ENCODE measurements around the gene ST6GAL1. TPM values are rescaled to one million over a fixed set of nuclear protein-coding genes. Genes with fewer than 3 reads are reported as not detected.
A peak's percentile ranks its signal among the peaks of the same experiment; 100 is the strongest.

The ST6GAL1 gene
- total and polyA plus RNA-seq, 2 experiments from 2014 or later, result 64.3 to 123 TPM

DNA sequence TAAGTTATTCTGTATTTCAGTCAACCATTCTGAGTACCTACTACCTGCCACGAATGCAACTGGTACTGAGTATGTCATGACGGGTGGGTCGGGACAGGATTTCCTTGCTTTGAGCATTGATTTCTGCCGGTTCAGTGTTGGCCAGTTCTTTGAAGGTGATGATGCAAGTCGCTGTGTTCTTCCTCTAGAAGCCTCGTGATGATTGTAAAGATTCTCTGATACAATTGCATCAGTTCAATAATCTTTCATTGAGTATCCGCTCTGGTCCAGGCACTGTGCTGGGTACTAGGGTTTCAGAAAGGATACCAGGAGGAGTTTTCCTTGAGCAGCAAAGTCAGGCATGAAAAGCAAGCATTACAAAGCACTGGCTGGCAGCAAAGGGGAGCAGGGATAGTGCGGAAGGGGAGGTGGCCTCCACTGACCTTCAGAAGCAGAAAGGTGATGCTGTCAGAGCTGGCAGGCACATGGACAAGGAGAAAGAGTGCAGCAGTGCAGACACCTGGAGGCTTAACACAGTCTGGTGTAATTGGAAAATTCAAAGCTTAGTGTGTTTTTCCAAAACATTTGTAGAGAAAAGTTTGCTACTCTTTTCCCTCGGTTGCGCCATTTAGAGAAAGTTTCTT is 108.9 kb downstream of the ST6GAL1 start:
- peaks cover 6% of the 10 kb centered on the region for H3K4me1 ChIP-seq (ENCODE audit: low read depth)
- H3K27ac ChIP-seq, result peak overlapping the region; percentile 34
- H3K27me3 ChIP-seq, result no peaks in the 10 kb centered on the region
- H3K9me3 ChIP-seq (ENCODE audit: low read depth), result no peaks in the 10 kb centered on the region
- TF ChIP-seq, protein P1, sequence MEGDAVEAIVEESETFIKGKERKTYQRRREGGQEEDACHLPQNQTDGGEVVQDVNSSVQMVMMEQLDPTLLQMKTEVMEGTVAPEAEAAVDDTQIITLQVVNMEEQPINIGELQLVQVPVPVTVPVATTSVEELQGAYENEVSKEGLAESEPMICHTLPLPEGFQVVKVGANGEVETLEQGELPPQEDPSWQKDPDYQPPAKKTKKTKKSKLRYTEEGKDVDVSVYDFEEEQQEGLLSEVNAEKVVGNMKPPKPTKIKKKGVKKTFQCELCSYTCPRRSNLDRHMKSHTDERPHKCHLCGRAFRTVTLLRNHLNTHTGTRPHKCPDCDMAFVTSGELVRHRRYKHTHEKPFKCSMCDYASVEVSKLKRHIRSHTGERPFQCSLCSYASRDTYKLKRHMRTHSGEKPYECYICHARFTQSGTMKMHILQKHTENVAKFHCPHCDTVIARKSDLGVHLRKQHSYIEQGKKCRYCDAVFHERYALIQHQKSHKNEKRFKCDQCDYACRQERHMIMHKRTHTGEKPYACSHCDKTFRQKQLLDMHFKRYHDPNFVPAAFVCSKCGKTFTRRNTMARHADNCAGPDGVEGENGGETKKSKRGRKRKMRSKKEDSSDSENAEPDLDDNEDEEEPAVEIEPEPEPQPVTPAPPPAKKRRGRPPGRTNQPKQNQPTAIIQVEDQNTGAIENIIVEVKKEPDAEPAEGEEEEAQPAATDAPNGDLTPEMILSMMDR (IDR thresholded peaks at IDR 0.05; ENCODE audit: low read depth, low read length), result no peak
- no peak overlapping the region for H3K4me3 ChIP-seq
- no peak for DNase-seq (ENCODE audit: low read depth in 1 of 2, low spot score in 1 of 2)
- peaks cover 18% of the 10 kb centered on the region for H3K36me3 ChIP-seq

DNA sequence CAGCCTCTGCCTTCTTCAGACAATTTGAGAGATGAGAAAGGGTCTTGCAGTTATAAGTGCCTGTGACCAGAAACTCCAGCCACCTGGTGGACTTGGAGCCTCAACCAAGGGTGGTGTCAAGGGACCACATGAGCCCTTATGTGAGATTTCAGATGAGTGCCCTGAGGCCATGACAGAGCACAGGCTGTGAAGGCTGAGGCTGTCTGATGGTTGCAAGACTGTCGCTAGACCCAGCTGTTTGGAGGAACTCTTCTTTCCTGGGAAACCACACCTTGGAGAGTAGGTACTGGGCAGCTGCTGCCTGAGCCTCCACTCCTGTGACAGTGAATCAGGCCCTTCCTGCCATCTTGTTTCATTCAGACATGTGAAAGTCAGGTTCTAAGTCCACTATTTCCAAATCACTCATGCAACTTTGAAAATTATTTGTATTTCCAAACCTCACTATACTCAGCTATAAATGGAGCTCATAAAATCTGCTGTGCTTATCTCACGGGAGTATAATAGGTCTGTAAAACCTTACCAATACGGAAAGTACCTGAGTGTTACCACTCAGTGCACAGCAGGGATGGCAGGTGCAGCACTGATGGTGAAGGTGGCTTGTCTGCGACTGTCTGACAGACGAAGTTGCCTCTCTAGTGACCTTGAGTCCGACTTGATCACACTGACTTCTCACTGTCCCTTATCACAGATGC is 109.5 kb downstream of the ST6GAL1 start:
- TF ChIP-seq, protein P1 (IDR thresholded peaks at IDR 0.05; ENCODE audit: low read depth, low read length), result no peak
- H3K36me3 ChIP-seq, result peaks cover 21% of the 10 kb centered on the region
- H3K4me3 ChIP-seq, result no peak overlapping the region
- H3K9me3 ChIP-seq (ENCODE audit: low read depth), result no peaks in the 10 kb centered on the region
- H3K27me3 ChIP-seq, result no peaks in the 10 kb centered on the region
- no peak overlapping the region for H3K27ac ChIP-seq
- no peak for DNase-seq (ENCODE audit: low read depth in 1 of 2, low spot score in 1 of 2)
- H3K4me1 ChIP-seq (ENCODE audit: low read depth), result peaks cover 12% of the 10 kb centered on the region

DNA sequence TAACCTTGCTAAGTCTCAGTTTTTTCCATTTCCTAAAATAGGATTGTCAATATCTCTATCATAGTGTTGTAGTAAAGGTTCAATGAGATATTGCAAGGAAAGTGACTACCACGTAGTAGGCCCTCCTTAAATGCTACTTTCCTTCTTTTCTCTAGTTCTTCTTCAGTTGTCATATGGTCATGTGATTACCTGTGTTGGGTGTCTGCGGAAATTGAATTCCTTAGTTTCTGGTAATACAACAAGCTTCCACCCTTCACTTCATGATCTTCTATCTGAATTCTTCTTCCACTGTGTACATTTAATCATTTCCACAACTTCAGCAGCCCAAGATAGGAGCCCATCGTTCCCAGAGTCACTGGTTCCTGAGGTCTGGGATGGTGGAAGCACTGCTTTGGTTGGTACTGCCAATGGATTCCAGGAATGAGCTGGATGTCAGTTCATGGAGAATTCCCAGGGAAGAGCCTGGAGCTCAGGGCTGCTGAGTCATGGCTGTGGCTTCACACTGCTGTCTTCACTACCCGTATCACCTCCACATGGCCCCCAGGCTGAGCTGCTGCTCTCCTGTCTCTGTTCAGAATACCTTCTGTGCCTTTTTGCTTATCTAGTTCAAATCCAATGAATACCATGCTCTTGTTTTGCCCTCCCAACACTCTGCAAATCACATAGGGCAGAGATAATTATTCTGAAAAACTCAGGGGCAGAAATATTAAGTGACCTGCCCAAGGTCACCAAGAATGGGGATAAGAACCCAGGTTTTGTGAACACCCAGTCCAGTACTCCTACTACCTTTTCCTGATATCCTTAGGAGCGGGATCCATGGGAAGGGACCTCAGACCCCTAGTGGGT is 110.4 kb downstream of the ST6GAL1 start:
- no peak overlapping the region for H3K27ac ChIP-seq
- DNase-seq (ENCODE audit: low read depth in 1 of 2, low spot score in 1 of 2), result peak in 1 of 2 donors; percentile 76
- H3K36me3 ChIP-seq, result peaks cover 21% of the 10 kb centered on the region

DNA sequence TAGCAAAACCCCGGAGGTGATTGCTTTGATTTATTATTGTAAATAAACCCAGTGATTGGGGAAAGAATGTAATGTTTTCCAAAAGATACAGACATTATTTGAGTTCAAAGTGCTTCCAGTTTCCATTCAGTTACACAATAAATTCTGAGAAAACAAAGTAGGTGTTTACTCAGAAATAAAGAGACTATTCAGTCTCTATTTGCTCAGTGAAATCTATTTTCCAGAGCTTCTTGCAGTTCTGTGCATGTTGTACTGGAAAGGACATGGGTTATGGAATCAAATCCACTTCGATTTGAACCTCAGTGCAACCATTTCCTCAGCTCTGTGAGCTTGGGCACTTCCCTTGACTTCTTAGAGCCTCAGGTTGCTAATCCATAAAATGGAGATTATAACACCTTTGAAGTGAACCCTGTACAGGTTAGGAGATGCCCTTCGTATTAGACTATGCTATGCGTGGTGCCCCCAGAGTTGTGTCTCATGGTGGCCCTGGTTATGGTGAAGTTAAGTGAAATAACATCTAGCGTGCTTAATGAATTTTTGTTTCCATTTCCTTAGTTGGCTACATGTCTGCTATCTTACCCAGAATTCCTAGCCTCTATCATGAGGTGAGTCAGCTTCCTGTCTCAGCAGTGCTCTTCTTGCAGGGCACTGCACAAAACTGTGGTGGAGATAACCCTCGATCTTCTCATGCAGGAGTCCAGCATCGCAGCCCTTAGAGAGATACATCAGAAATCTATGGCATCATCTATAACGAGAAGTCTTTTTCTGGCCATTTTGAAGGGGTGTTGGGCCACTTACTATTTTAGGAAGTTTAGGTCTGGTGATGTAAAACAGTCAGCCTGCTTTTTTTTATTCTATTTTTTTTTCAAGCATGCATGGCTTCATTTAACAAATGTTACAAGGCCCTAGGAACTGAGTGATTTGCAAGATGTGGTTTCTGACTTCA is 111.3 kb downstream of the ST6GAL1 start:
- DNase-seq (ENCODE audit: low read depth in 1 of 2, low spot score in 1 of 2), result peak in 1 of 2 donors; percentile 84
- TF ChIP-seq, protein P1 (IDR thresholded peaks at IDR 0.05; ENCODE audit: low read depth, low read length), result no peak
- Histone ChIP-seq H3K27ac (no peak overlapping the region), H3K4me3 (no peak overlapping the region), H3K4me1 (ENCODE audit: low read depth) (peaks cover 29% of the 10 kb centered on the region), H3K9me3 (ENCODE audit: low read depth) (no peaks in the 10 kb centered on the region), H3K36me3 (peaks cover 21% of the 10 kb centered on the region), H3K27me3 (no peaks in the 10 kb centered on the region)

More for the DNA sequence above, 110.4 kb downstream of the ST6GAL1 start:
- TF ChIP-seq, protein P1 (IDR thresholded peaks at IDR 0.05; ENCODE audit: low read depth, low read length), result no peak
- Histone ChIP-seq H3K27me3 (no peaks in the 10 kb centered on the region), H3K9me3 (ENCODE audit: low read depth) (no peaks in the 10 kb centered on the region), H3K4me3 (no peak overlapping the region), H3K4me1 (ENCODE audit: low read depth) (peaks cover 20% of the 10 kb centered on the region)

DNA sequence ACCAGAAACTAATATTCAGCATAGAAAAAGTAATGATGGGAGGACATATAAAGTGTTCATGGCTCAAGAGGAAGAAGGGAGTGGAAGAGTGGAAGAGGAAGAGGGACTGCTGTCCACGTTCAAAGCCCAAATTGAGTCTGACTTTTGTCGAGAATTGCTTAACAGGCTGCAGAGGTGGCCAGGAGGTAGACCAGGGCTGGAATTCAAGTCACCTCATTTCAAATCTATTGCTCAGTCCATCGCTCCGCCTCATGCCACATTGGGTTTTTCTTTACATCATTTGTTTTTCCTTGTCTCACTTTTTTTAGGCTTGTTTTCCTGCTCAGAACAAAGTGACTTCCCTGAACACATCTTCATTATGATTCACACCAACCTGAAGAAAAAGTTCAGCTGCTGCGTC is 112.0 kb downstream of the ST6GAL1 start:
- DNase-seq (ENCODE audit: low read depth in 1 of 2, low spot score in 1 of 2), result no peak
- TF ChIP-seq, protein P1 (IDR thresholded peaks at IDR 0.05; ENCODE audit: low read depth, low read length), result no peak
- H3K27me3 ChIP-seq, result no peaks in the 10 kb centered on the region
- H3K9me3 ChIP-seq (ENCODE audit: low read depth), result no peaks in the 10 kb centered on the region
- no peak overlapping the region for H3K4me3 ChIP-seq
- H3K36me3 ChIP-seq, result peaks cover 21% of the 10 kb centered on the region
- peaks cover 30% of the 10 kb centered on the region for H3K4me1 ChIP-seq (ENCODE audit: low read depth)
- H3K27ac ChIP-seq, result peak overlapping the region; percentile 11
